ENCODE data around the gene USPL1.

Gene USPL1

DNA sequence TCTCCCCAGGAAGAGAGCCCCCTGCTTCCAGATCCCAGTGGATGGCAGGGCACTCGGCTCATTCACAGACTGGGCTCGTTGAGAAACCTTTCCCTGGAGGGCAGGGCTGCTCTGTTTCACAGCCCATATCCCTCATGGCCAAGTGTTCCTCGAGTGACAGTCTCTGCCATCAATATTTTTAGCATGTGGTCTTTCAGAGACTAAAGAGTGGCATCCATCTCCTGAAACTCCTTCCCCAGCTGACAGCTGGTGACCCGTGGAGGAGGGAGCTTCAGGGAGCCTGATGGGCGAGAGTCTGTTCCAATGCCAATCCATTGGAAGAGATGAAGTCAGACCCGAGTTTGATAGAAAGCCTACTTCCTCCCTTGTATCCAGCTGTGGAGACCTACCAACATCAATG is 86.9 kb downstream of the USPL1 start:
- H3K27ac ChIP-seq: no peak overlapping the region
- no peak for TF ChIP-seq ZFX (IDR thresholded peaks at IDR 0.05; ENCODE audit: borderline replicate concordance)

DNA sequence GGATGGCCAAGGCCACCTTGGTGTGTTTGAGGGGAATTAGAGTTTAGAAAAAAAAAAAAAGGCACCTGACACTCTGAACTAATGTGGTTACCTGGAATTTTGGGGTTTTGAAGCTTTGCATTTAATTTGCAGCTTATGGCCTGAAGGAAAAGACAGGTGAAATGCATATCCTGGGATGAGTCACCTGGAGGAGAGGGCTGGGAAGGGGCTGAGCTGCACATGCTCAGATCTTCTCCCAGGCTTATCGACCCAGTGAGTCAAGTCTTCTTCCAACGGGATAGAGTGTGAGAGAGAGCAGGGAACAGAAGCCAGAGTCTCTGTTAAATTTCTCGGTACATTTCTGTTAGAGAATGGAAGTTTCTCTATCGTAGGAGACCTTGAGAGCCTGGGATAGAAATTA is 88.0 kb downstream of the USPL1 start:
- H3K27ac ChIP-seq: no peak overlapping the region
- TF ChIP-seq, protein P1, sequence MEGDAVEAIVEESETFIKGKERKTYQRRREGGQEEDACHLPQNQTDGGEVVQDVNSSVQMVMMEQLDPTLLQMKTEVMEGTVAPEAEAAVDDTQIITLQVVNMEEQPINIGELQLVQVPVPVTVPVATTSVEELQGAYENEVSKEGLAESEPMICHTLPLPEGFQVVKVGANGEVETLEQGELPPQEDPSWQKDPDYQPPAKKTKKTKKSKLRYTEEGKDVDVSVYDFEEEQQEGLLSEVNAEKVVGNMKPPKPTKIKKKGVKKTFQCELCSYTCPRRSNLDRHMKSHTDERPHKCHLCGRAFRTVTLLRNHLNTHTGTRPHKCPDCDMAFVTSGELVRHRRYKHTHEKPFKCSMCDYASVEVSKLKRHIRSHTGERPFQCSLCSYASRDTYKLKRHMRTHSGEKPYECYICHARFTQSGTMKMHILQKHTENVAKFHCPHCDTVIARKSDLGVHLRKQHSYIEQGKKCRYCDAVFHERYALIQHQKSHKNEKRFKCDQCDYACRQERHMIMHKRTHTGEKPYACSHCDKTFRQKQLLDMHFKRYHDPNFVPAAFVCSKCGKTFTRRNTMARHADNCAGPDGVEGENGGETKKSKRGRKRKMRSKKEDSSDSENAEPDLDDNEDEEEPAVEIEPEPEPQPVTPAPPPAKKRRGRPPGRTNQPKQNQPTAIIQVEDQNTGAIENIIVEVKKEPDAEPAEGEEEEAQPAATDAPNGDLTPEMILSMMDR (IDR thresholded peaks at IDR 0.05): no peak

DNA sequence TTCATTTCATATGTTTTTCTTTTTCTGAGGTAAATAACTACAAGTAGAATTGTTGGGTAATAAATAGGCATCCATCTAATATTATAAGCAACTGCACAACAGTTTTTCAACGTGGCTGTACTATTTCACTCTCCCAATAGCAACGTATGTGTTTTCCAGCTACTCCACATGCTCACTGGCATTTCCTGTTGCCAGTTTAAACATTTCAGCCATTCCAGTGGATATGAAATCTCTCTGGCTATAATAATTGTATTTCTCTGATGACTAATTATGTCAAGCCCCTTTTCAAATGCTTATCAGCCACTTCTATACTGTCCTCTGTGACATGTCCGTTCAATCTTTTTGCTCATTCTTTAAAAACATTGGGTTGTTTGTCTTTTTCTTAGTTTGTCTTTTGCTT is 90.8 kb downstream of the USPL1 start:
- no peak for TF ChIP-seq ZFX (IDR thresholded peaks at IDR 0.05; ENCODE audit: borderline replicate concordance)
- TF ChIP-seq, protein P1 (IDR thresholded peaks at IDR 0.05): no peak
- H3K27ac ChIP-seq: no peak overlapping the region

Data from 22Rv1 (cell line).